ENCODE measurements around the gene PLA2G7. TPM values are rescaled to one million over a fixed set of nuclear protein-coding genes. Genes with fewer than 3 reads are reported as not detected.

The PLA2G7 gene
- 10 to 100 TPM; 10.0 to 14.3 (median 11.6) TPM for total RNA-seq

- Histone ChIP-seq H3K4me3 (replicated peaks in 1 of 3) (peak within 1 kb of the TSS; percentile 18 to 76 (median 60)), H3K27me3 (no peaks in the 10 kb centered on the region), H3K27ac (peak within 1 kb of the TSS; percentile 75 to 77 (median 76)), H3K4me1 (peaks cover 7 to 10% of the 10 kb centered on the region in 2 donors), H3K9me3 (no peaks in the 10 kb centered on the region), H3K36me3 (no peaks in the 10 kb centered on the region)
- WGBS, 2 donors: 1 to 2% methylated on average over 20 to 39 of the region's 73 CpGs
- peak in 1 of 2 donors; percentile 64 for TF ChIP-seq POLR2A (IDR thresholded peaks at IDR 0.05)
- peak in 1 of 6 experiments; percentile 1 for TF ChIP-seq CTCF (IDR thresholded peaks at IDR 0.05)
- intact Hi-C loops (cut with DNase I): no loop called here
- peak; percentile 54 to 56 for DNase-seq
Measured at GRCh38 chr6:46734867-46735719, at the start of gene PLA2G7. PLA2G7 (minus strand) TSS chr6:46735375; CDS start chr6:46722891, 12,484 bp downstream.

- Histone ChIP-seq H3K4me1 (no peaks in the 10 kb centered on the region), H3K36me3 (no peaks in the 10 kb centered on the region), H3K4me3 (replicated peaks in 1 of 3) (no peak overlapping the region), H3K27ac (no peak overlapping the region), H3K9me3 (no peaks in the 10 kb centered on the region), H3K27me3 (no peaks in the 10 kb centered on the region)
- 88 to 90% methylated on average over 1 of the region's 1 CpG for WGBS, 2 donors
- TF ChIP-seq CTCF (IDR thresholded peaks at IDR 0.05): no peak
- no peak for TF ChIP-seq POLR2A (IDR thresholded peaks at IDR 0.05)
- no peak for DNase-seq
- intact Hi-C loops (cut with DNase I): no loop called here
Measured at GRCh38 chr6:46784535-46784934, 49.4 kb upstream of the PLA2G7 start.

DNA sequence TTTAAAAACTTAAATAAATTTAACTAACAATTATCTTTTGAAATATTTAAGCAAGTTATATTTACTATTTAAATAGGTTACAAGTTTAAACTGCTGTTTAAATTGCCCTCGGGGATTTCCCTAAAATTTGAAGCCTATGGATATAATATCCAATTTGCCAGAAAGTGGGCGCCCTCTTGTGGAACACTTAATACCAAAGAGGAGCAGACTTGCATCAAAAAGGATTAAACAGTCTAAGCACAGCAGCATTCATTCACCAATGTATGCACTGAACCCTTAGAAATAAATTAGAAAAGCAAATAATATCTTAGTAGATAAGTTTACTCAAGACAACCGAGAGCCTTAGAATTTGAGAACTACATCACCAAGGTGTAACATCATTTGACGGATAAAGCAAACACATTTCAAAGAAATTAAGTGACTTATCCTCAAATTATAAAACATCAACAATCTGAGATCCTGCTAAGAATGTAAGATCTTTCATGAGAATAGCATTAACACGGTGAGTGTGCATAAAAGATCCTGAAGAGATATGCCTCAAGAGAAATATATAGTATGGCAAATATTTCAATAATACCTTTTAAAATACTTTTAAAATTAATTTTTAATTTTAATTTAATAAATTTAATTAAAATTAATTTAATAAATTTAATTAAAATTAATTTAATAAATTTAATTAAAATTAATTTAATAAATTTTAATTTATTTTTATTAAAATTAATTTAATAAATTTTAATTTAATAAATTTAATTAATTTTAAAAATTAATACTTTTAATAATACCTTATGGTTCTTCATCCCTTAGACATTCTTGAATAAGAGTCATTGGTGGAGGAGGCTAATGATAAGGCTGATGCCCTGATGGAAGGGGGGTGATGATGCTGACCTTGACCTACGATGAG is 46.6 kb upstream of the PLA2G7 start:
- intact Hi-C loops (cut with DNase I): no loop called here

DNA sequence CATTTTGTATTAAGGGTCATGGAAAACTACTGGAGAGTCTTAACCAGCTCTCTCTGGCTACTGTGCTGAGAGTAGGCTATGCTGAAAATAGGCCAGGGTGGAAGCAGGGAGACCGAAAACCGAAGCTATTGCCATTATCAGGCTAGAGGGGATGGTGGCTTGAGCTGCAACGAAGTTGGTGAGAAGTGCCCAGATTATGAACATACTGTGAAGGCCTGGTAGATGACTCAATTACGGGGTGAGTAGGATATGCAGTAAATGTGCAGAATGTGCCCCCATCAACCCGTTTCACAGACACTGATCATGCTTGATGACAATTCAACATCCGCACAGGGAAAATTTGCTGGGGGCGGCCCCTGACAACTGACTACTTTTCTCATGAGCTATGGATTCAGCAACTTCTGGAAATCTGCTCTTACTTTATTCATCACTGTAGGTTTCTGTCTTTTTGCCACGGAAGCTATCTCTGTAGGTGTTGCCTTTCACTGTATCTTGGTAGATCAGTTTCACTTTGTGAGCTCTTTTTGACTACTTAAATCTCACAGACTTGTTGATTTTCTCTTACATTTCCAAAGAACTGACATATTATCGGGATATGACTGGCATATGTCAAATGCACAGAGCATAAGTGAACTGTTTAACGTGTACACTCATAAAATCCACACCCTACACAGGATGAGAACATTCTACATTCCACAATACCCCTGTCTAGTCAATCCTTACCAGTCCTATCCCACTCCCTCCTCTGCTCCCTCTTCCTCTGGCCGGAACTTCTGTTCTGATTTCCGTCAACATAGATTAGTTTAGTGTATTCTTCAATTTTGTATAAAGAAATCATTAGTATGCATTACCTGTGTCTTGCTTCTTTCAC is 42.5 kb upstream of the PLA2G7 start:
- H3K4me1 ChIP-seq: peaks cover 11 to 12% of the 10 kb centered on the region in 2 donors
- no peak overlapping the region for H3K4me3 ChIP-seq (replicated peaks in 1 of 3)
- no peak overlapping the region for H3K27ac ChIP-seq
- no peaks in the 10 kb centered on the region for H3K36me3 ChIP-seq
- intact Hi-C loops (cut with DNase I): no loop called here
- no peak for DNase-seq
- WGBS, 2 donors: 84 to 90% methylated on average over 12 of the region's 12 CpGs
- H3K9me3 ChIP-seq: no peaks in the 10 kb centered on the region
- H3K27me3 ChIP-seq: no peaks in the 10 kb centered on the region
- TF ChIP-seq CTCF (IDR thresholded peaks at IDR 0.05) (no peak), POLR2A (IDR thresholded peaks at IDR 0.05) (no peak)

More for the DNA sequence above, 46.6 kb upstream of the PLA2G7 start:
- WGBS, 2 donors: 33% methylated on average over 6 of the region's 6 CpGs
- Histone ChIP-seq H3K9me3 (no peaks in the 10 kb centered on the region), H3K27ac (no peak overlapping the region), H3K27me3 (no peaks in the 10 kb centered on the region), H3K4me3 (replicated peaks in 1 of 3) (no peak overlapping the region), H3K4me1 (peaks cover under 1% of the 10 kb centered on the region in 2 donors), H3K36me3 (no peaks in the 10 kb centered on the region)
- DNase-seq: peak; percentile 51 to 55
- peak; percentile 52 to 71 (median 58) for TF ChIP-seq CTCF (IDR thresholded peaks at IDR 0.05)
- TF ChIP-seq POLR2A (IDR thresholded peaks at IDR 0.05): no peak
